Bladder microvascular endothelial cell (primary cell): ENCODE results near the gene TRAPPC2. TPM values are rescaled to one million over a fixed set of nuclear protein-coding genes. Genes with fewer than 3 reads are reported as not detected.

Experiments used
- total RNA-seq: library from RNA; depleted of rRNA; stranded (reverse); fragments of >200 nt; gene quantifications from 2 replicates; pipeline ENCODE4 v1.2.3, GENCODE V29; 2014

Gene TRAPPC2
- total RNA-seq, result 8.7 and 10.3 TPM in 2 replicates

GRCh38 chrX:13734278-13735172, at the start of gene TRAPPC2, which contains the start of gene OFD1:
TRAPPC2 (minus strand) TSS chrX:13734620; CDS start chrX:13719963, 14,657 bp downstream.
OFD1 (plus strand) TSS chrX:13734748; CDS start chrX:13735072, 324 bp downstream.

GRCh38 chrX:13688958-13689740, 45.3 kb downstream of the TRAPPC2 start, which contains the start of gene RAB9A:
RAB9A (plus strand) TSS chrX:13689128; CDS start chrX:13708747, 19,619 bp downstream.

Other genes with a start within 250 kb of the TRAPPC2 start
- gene EGFL6, start 165.0 kb downstream of the TRAPPC2 start, total RNA-seq, result not detected in 2 replicates
- 0.65 and 2.1 TPM in 2 replicates for gene TCEANC, start 81.5 kb downstream of the TRAPPC2 start, total RNA-seq
- 14.2 and 18.6 TPM in 2 replicates for gene RAB9A, start 45.5 kb downstream of the TRAPPC2 start, total RNA-seq
- gene OFD1, start 128 bp upstream of the TRAPPC2 start, total RNA-seq, result 5.2 and 8.2 TPM in 2 replicates
- gene GPM6B, start 82.5 kb upstream of the TRAPPC2 start, total RNA-seq, result under 0.01 and 0.38 TPM in 2 replicates